ENCODE data around the gene SRCIN1.
"Not testable (repeated sequence)": the region's sequence is repeated elsewhere in the genome, so short reads cannot be mapped to it uniquely, and the experiment has no call there.

SRCIN1 gene

DNA sequence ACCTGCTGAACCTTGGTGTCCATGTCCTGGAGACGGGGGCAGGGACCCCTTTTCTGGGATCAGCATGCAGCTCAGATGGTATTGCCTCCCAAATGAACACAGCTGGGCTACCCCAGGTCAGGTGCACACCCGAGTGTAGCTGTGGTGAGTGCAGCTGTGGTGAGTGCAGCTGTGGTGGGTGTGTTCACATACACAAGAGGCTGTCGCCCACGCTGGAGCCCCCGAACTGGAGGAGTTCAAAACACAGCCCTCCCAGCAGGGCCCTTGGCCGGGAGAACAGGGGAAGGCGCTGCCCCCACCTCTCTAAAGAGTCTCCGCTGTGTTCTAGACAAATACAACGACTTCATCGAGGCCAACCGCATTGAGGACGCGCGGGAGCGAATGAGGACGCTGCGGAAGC, 116.0 kb downstream of the SRCIN1 start:
- not testable (repeated sequence) for H3K9me2 ChIP-seq (replicated peaks; ENCODE audit: insufficient read depth, low read length); H2AFZ ChIP-seq (ENCODE audit: low read depth, low read length, severe bottlenecking); H3K4me2 ChIP-seq (ENCODE audit: low read depth, low read length, poor library complexity, severe bottlenecking); H3K9me3 ChIP-seq (ENCODE audit: insufficient read depth, low read length); H3K9ac ChIP-seq (ENCODE audit: low read length); H3K27me3 ChIP-seq (ENCODE audit: low read length); H3F3A ChIP-seq (ENCODE audit: insufficient read depth); H3K36me3 ChIP-seq (ENCODE audit: low read length); H4K20me1 ChIP-seq (ENCODE audit: low read depth, low read length); H3K27ac ChIP-seq (ENCODE audit: low read depth, low read length); H3K79me2 ChIP-seq (ENCODE audit: insufficient read depth, low read length); H3K4me3 ChIP-seq (ENCODE audit: insufficient read depth, low read length, poor library complexity, severe bottlenecking)

DNA sequence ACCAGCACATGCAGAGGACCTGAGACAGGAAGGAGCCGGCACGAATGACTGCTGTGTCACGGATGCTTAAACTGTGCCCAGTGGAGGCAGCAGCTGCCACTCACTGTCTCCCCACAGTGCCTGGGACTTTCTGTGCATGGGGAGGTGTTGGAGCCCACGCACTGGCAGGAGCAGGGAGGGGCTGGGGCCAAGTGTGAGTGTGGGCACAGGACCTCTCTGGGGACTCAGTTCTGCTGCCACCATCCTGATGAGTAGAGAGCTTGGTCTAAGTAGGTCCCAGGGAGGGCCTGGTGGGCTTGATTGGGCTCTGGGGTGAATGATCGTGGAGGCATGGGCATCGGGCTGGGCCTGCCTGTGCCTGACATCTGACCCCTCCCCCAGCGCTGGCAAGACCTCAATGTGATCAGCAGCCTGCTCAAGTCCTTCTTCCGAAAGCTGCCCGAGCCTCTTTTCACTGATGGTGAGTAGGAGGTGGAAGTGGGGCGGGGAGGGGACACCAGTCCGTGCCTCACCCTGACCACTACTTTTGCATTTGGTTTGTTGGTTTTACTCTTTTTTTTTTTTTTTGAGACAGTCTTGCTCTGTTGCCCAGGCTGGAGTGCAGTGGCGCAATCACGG, 120.0 kb downstream of the SRCIN1 start:
- peak overlapping the region; percentile 22 for H3K4me2 ChIP-seq (ENCODE audit: low read depth, low read length, poor library complexity, severe bottlenecking)
- H3K27me3 ChIP-seq (ENCODE audit: low read length); H3K9ac ChIP-seq (ENCODE audit: low read length); H4K20me1 ChIP-seq (ENCODE audit: low read depth, low read length); H3K27ac ChIP-seq (ENCODE audit: low read depth, low read length); H3K9me3 ChIP-seq (ENCODE audit: insufficient read depth, low read length); H3K36me3 ChIP-seq (ENCODE audit: low read length); H3F3A ChIP-seq (ENCODE audit: insufficient read depth); H3K4me3 ChIP-seq (ENCODE audit: insufficient read depth, low read length, poor library complexity, severe bottlenecking); H3K9me2 ChIP-seq (replicated peaks; ENCODE audit: insufficient read depth, low read length); H3K79me2 ChIP-seq (ENCODE audit: insufficient read depth, low read length): not testable (repeated sequence)
- H2AFZ ChIP-seq (ENCODE audit: low read depth, low read length, severe bottlenecking), result peak overlapping the region; percentile 39

DNA sequence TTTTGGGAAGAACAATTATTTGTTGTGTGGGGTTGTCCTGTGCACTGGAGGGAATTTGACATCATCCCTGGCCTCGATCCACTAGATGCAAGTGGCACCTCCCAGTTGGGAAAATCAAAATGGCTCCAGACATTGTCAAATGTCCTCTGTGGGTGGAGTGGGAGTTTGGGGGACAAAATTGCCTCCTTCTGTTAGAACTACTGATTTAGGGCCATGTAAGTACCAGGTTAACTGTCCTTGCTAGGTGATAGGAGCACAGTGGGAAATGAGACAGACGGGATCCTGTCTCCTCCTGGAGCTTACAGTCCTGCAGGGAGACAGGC, 120.6 kb downstream of the SRCIN1 start:
- Histone ChIP-seq H2AFZ (ENCODE audit: low read depth, low read length, severe bottlenecking) (peak overlapping the region; percentile 39), H3K4me3 (ENCODE audit: insufficient read depth, low read length, poor library complexity, severe bottlenecking) (no peak overlapping the region), H4K20me1 (ENCODE audit: low read depth, low read length) (no peaks in the 10 kb centered on the region), H3K9me3 (ENCODE audit: insufficient read depth, low read length) (no peaks in the 10 kb centered on the region), H3K4me2 (ENCODE audit: low read depth, low read length, poor library complexity, severe bottlenecking) (no peak overlapping the region), H3F3A (ENCODE audit: insufficient read depth) (no peaks in the 10 kb centered on the region), H3K9ac (ENCODE audit: low read length) (no peak overlapping the region), H3K27me3 (ENCODE audit: low read length) (no peaks in the 10 kb centered on the region), H3K27ac (ENCODE audit: low read depth, low read length) (peak overlapping the region; percentile 11; the same call in 1 of the 2 replicates), H3K36me3 (ENCODE audit: low read length) (no peaks in the 10 kb centered on the region), H3K9me2 (replicated peaks; ENCODE audit: insufficient read depth, low read length) (no peaks in the 10 kb centered on the region), H3K79me2 (ENCODE audit: insufficient read depth, low read length) (no peaks in the 10 kb centered on the region)
- TF ChIP-seq, protein P1, sequence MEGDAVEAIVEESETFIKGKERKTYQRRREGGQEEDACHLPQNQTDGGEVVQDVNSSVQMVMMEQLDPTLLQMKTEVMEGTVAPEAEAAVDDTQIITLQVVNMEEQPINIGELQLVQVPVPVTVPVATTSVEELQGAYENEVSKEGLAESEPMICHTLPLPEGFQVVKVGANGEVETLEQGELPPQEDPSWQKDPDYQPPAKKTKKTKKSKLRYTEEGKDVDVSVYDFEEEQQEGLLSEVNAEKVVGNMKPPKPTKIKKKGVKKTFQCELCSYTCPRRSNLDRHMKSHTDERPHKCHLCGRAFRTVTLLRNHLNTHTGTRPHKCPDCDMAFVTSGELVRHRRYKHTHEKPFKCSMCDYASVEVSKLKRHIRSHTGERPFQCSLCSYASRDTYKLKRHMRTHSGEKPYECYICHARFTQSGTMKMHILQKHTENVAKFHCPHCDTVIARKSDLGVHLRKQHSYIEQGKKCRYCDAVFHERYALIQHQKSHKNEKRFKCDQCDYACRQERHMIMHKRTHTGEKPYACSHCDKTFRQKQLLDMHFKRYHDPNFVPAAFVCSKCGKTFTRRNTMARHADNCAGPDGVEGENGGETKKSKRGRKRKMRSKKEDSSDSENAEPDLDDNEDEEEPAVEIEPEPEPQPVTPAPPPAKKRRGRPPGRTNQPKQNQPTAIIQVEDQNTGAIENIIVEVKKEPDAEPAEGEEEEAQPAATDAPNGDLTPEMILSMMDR (IDR thresholded peaks at IDR 0.05; ENCODE audit: insufficient read depth, low read length, poor library complexity, severe bottlenecking), result no peak
- TF ChIP-seq EZH2phosphoT487 (conservative IDR thresholded peaks at IDR 0.05; ENCODE audit: low read length), result no peak

DNA sequence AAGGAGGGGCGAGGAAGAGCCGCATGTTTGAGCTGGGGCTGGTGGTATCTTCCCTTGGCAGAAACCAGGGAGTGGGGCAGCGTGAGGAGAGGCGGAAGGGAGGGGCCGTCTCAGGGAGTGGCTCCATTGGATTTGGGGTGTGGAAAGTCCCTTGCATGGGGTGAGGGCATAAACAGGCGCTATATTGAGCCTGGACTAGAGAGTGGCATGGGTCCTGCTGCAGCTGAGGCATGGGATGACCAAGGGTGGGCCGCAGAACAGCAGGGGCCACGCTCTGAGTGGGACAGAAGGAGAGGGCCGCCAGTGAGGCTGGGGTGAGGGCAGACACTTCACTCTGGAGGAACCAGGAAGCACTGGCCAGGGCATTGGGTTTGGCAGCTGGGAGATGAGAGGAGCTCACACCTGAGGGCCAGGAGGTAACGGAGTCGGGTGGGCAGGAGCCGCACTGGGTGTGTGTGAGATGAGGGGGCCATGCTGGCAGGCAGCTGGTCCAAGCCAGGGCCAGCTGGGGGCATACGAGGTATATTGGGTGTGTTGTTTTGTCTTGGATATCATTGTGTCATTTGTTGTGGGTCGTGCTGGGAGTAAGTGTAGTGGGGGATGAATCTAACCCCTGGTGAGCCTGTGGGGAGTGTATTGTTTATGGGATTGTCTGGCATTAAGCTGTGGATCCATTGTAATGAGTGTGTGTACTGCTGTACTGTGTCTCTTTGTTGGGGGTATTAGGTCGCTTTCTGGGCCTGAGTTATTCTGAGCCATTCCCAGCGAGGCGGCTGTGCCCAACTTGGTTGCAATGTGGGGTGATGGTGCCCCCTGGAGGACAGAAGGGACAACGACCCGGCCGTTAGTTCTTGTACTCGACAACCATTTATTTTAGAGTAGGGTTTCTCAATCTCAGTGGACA, 121.3 kb downstream of the SRCIN1 start:
- not testable (repeated sequence) for H3K27me3 ChIP-seq (ENCODE audit: low read length); H3K9me3 ChIP-seq (ENCODE audit: insufficient read depth, low read length); H3K9ac ChIP-seq (ENCODE audit: low read length); H3K27ac ChIP-seq (ENCODE audit: low read depth, low read length); H3F3A ChIP-seq (ENCODE audit: insufficient read depth); H3K36me3 ChIP-seq (ENCODE audit: low read length); H3K4me3 ChIP-seq (ENCODE audit: insufficient read depth, low read length, poor library complexity, severe bottlenecking); H3K9me2 ChIP-seq (replicated peaks; ENCODE audit: insufficient read depth, low read length); H3K4me2 ChIP-seq (ENCODE audit: low read depth, low read length, poor library complexity, severe bottlenecking); H3K79me2 ChIP-seq (ENCODE audit: insufficient read depth, low read length); H4K20me1 ChIP-seq (ENCODE audit: low read depth, low read length)
- peak overlapping the region; percentile 39 for H2AFZ ChIP-seq (ENCODE audit: low read depth, low read length, severe bottlenecking)
- TF ChIP-seq, protein P1 (IDR thresholded peaks at IDR 0.05; ENCODE audit: insufficient read depth, low read length, poor library complexity, severe bottlenecking), result peak; percentile 58

DNA sequence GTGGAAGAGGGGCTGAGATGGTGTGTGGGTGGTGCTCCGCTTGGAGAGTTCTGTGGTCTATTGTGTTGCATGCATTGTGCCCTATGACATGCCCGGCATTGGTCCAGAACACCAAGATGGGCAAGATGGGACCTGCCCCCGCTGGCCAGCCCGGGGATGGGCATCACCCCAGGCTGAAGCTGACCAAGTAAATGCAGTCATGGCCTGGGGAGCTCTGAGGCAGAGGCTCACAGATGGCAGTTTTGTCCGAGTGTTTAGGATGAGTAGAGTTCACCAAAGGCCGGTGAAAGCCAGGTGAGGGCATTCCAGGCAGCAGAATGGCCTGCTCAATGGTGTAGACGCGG, 123.1 kb downstream of the SRCIN1 start:
- not testable (repeated sequence) for H3F3A ChIP-seq (ENCODE audit: insufficient read depth); H3K36me3 ChIP-seq (ENCODE audit: low read length); H3K9me3 ChIP-seq (ENCODE audit: insufficient read depth, low read length); H2AFZ ChIP-seq (ENCODE audit: low read depth, low read length, severe bottlenecking); H4K20me1 ChIP-seq (ENCODE audit: low read depth, low read length); H3K79me2 ChIP-seq (ENCODE audit: insufficient read depth, low read length); H3K9me2 ChIP-seq (replicated peaks; ENCODE audit: insufficient read depth, low read length); H3K27me3 ChIP-seq (ENCODE audit: low read length); H3K4me2 ChIP-seq (ENCODE audit: low read depth, low read length, poor library complexity, severe bottlenecking); H3K9ac ChIP-seq (ENCODE audit: low read length); H3K4me3 ChIP-seq (ENCODE audit: insufficient read depth, low read length, poor library complexity, severe bottlenecking); H3K27ac ChIP-seq (ENCODE audit: low read depth, low read length)

DNA sequence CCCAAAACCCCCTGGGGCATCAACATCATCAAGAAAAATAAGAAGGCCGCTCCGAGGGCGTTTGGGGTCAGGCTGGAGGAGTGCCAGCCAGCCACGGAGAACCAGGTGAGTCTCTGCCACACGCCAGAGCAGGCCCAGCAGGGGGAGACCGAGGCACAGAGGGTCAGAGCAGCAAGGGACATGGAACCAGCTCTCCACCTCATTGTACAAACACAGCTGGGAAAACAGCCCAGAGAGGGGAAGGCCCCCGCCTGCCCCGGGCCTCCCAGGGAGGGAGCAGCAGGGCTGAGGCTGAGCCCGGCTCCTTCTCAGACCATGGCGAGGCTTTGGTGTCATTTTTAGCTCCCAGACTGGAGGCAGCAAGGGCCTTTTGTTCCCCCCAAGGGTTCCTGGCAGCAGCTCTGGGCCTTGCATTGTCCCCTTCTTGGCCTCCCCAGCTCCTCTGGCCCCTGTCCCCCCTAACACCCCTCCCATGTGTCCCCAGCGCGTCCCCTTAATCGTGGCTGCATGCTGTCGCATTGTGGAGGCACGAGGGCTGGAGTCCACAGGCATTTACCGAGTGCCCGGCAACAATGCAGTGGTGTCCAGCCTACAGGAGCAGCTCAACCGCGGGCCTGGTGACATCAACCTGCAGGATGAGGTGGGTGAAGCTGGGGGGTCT, 123.6 kb downstream of the SRCIN1 start:
- H3K9ac ChIP-seq (ENCODE audit: low read length); H3K9me2 ChIP-seq (replicated peaks; ENCODE audit: insufficient read depth, low read length); H3K9me3 ChIP-seq (ENCODE audit: insufficient read depth, low read length); H3F3A ChIP-seq (ENCODE audit: insufficient read depth); H3K79me2 ChIP-seq (ENCODE audit: insufficient read depth, low read length); H3K4me3 ChIP-seq (ENCODE audit: insufficient read depth, low read length, poor library complexity, severe bottlenecking); H3K27ac ChIP-seq (ENCODE audit: low read depth, low read length); H3K4me2 ChIP-seq (ENCODE audit: low read depth, low read length, poor library complexity, severe bottlenecking); H4K20me1 ChIP-seq (ENCODE audit: low read depth, low read length); H2AFZ ChIP-seq (ENCODE audit: low read depth, low read length, severe bottlenecking); H3K27me3 ChIP-seq (ENCODE audit: low read length); H3K36me3 ChIP-seq (ENCODE audit: low read length): not testable (repeated sequence)
